Loucy (cell line): ENCODE data around the gene TBC1D22A.

Source experiments
- H2AFZ ChIP-seq: fragments of 200-600 bp; sonication (generic); 2 replicates; pipeline ENCODE4 v1.6.0; 2016; ENCODE audit warnings: antibody characterized with exemption, mild to moderate bottlenecking, low read length, moderate library complexity
- H3F3A ChIP-seq: fragments of 200-600 bp; 2 replicates; pipeline ENCODE4 v1.6.0; 2016; ENCODE audit warnings: antibody characterized with exemption, low read depth, mild to moderate bottlenecking
- H3K27me3 ChIP-seq: fragments of 200-600 bp; sonication (generic); 2 replicates; pipeline ENCODE4 v1.6.1; 2014; ENCODE audit warnings: low read length, mild to moderate bottlenecking; ENCODE audit not compliant: insufficient read depth, poor library complexity, severe bottlenecking
- H3K36me3 ChIP-seq: fragments of 200-600 bp; sonication (generic); 2 replicates; pipeline ENCODE4 v1.6.1; 2016; ENCODE audit warnings: low read length; ENCODE audit not compliant: insufficient read depth
- H3K4me1 ChIP-seq: fragments of 200-600 bp; sonication (generic); 2 replicates; pipeline ENCODE4 v1.5.1; 2014; ENCODE audit warnings: low read length, mild to moderate bottlenecking; ENCODE audit not compliant: insufficient read depth, poor library complexity, severe bottlenecking
- H3K4me2 ChIP-seq: fragments of 200-600 bp; sonication (generic); 2 replicates; pipeline ENCODE4 v1.6.0; 2014; ENCODE audit warnings: antibody characterized with exemption, low read length, low read depth, mild to moderate bottlenecking; ENCODE audit not compliant: poor library complexity, severe bottlenecking
- H3K4me3 ChIP-seq: fragments of 200-600 bp; sonication (generic); 2 replicates; pipeline ENCODE4 v1.5.1; 2014; ENCODE audit warnings: low read length, mild to moderate bottlenecking, mixed read lengths; ENCODE audit not compliant: poor library complexity, severe bottlenecking
- H3K79me2 ChIP-seq: fragments of 200-600 bp; sonication (generic); 2 replicates; pipeline ENCODE4 v1.6.1; 2014; ENCODE audit warnings: low read length; ENCODE audit not compliant: insufficient read depth
- H3K9ac ChIP-seq: fragments of 200-600 bp; sonication (generic); 2 replicates; pipeline ENCODE4 v1.6.0; 2014; ENCODE audit warnings: mild to moderate bottlenecking, low read depth, low read length, moderate library complexity; ENCODE audit not compliant: poor library complexity, severe bottlenecking
- H3K9me2 ChIP-seq: fragments of 200-600 bp; sonication (generic); replicated peaks from 2 replicates; pipeline ENCODE4 v1.6.1; 2016; ENCODE audit warnings: low read depth, low read length, mixed read lengths
- H3K9me3 ChIP-seq: fragments of 200-600 bp; sonication (generic); 2 replicates; pipeline ENCODE4 v1.6.1; 2014; ENCODE audit warnings: mild to moderate bottlenecking, antibody characterized with exemption, low read length, low read depth; ENCODE audit not compliant: insufficient read depth
- H4K20me1 ChIP-seq: fragments of 200-600 bp; sonication (generic); 2 replicates; pipeline ENCODE4 v1.6.0; 2014; ENCODE audit warnings: antibody characterized with exemption, low read length, mild to moderate bottlenecking; ENCODE audit not compliant: insufficient read depth, poor library complexity, severe bottlenecking
- CTCF ChIP-seq: fragments of 200-600 bp; sonication (generic); conservative IDR thresholded peaks from 2 replicates; pipeline ENCODE4 v1.5.1; 2014; ENCODE audit warnings: mild to moderate bottlenecking, antibody characterized with exemption, low read length
- EZH2phosphoT487 ChIP-seq: fragments of 200-600 bp; IDR thresholded peaks from 2 replicates; pipeline ENCODE4 v1.6.1; 2018; ENCODE audit warnings: antibody characterized with exemption, mild to moderate bottlenecking, moderate library complexity, borderline replicate concordance

TBC1D22A gene

GRCh38 chr22:46954781-46955180 is 192.3 kb downstream of the TBC1D22A start:
- H3K36me3 ChIP-seq, result no peaks in the 10 kb centered on the region

GRCh38 chr22:46956498-46957215 is 194.2 kb downstream of the TBC1D22A start:
- Histone ChIP-seq H3K36me3 (no peaks in the 10 kb centered on the region), H3K9me3 (no peaks in the 10 kb centered on the region), H3K4me2 (no peak overlapping the region), H3K9ac (no peak overlapping the region), H3K79me2 (no peaks in the 10 kb centered on the region; the same call in 1 of the 2 replicates), H3K9me2 (no peaks in the 10 kb centered on the region), H3K4me1 (no peaks in the 10 kb centered on the region), H3K27me3 (no peaks in the 10 kb centered on the region), H4K20me1 (no peaks in the 10 kb centered on the region), H2AFZ (no peak overlapping the region), H3F3A (no peaks in the 10 kb centered on the region), H3K4me3 (no peak overlapping the region)
- TF ChIP-seq EZH2phosphoT487 (no peak), CTCF (no peak)

More at GRCh38 chr22:46954781-46955180, 192.3 kb downstream of the TBC1D22A start:
- Histone ChIP-seq H3K4me2 (no peak overlapping the region), H3K27me3 (no peaks in the 10 kb centered on the region), H4K20me1 (no peaks in the 10 kb centered on the region), H2AFZ (no peak overlapping the region), H3K9ac (no peak overlapping the region), H3K4me3 (no peak overlapping the region), H3K9me3 (no peaks in the 10 kb centered on the region), H3K9me2 (no peaks in the 10 kb centered on the region), H3F3A (no peaks in the 10 kb centered on the region), H3K4me1 (no peaks in the 10 kb centered on the region), H3K79me2 (no peaks in the 10 kb centered on the region; the same call in 1 of the 2 replicates)
- TF ChIP-seq EZH2phosphoT487, result no peak
- no peak for TF ChIP-seq CTCF

GRCh38 chr22:46957521-46957920 is 195.1 kb downstream of the TBC1D22A start:
- H3K4me3 ChIP-seq, result no peak overlapping the region
- H2AFZ ChIP-seq, result no peak overlapping the region
- H3K9ac ChIP-seq, result no peak overlapping the region
- TF ChIP-seq CTCF (no peak), EZH2phosphoT487 (no peak)
- no peak overlapping the region for H3K4me2 ChIP-seq
- H3K79me2 ChIP-seq, result no peaks in the 10 kb centered on the region; the same call in 1 of the 2 replicates
- H3K36me3 ChIP-seq, result no peaks in the 10 kb centered on the region
- no peaks in the 10 kb centered on the region for H4K20me1 ChIP-seq
- H3F3A ChIP-seq, result no peaks in the 10 kb centered on the region
- H3K27me3 ChIP-seq, result no peaks in the 10 kb centered on the region
- no peaks in the 10 kb centered on the region for H3K9me3 ChIP-seq
- H3K4me1 ChIP-seq, result no peaks in the 10 kb centered on the region
- no peaks in the 10 kb centered on the region for H3K9me2 ChIP-seq
